Testis (tissue), 2 donors: ENCODE results near the gene RPL22.

ENCODE experiments used
- CTCF ChIP-seq, 3 experiments: fragments of 450-650 bp in 2 of 3; fragments of 200-600 bp in 1 of 3; sonication (generic) in 1 of 3; IDR thresholded peaks; one replicate each; pipeline ENCODE4 v1.5.1; 2016 to 2019; ENCODE audit warnings: antibody characterized with exemption in 3 of 3, mild to moderate bottlenecking in 2 of 3, moderate library complexity in 1 of 3
- POLR2A ChIP-seq: fragments of 450-650 bp; IDR thresholded peaks from one replicate; pipeline ENCODE4 v1.6.1; 2017; ENCODE audit warnings: antibody characterized with exemption, mild to moderate bottlenecking, moderate library complexity

GRCh38 chr1:6180268-6180706 is 19.1 kb downstream of the RPL22 start, which contains the start of gene CHD5:
- TF ChIP-seq CTCF (IDR thresholded peaks at IDR 0.05) (no peak), POLR2A (no peak)
